Measurements from ENCODE around the gene HMCN1.

DNA sequence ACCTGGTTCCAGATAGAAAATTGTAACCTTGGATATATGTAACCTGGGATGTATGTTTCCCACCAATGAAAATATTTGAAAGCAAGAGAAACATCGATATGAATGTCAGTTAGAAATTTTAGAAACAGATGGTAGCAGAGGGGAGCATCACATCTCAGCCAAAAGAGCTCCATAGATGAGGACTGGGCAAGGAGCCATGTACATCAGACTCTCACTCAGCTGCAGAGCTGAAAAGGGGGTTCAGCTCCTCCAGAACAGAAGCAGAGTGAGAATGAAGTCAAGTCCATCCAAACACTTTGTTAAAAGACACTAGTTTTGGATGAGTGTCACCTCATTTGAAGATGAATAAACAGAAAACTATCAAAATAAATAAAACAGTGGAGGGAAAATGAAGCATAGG is 202.4 kb downstream of the HMCN1 start:
- TF ChIP-seq, protein P1, sequence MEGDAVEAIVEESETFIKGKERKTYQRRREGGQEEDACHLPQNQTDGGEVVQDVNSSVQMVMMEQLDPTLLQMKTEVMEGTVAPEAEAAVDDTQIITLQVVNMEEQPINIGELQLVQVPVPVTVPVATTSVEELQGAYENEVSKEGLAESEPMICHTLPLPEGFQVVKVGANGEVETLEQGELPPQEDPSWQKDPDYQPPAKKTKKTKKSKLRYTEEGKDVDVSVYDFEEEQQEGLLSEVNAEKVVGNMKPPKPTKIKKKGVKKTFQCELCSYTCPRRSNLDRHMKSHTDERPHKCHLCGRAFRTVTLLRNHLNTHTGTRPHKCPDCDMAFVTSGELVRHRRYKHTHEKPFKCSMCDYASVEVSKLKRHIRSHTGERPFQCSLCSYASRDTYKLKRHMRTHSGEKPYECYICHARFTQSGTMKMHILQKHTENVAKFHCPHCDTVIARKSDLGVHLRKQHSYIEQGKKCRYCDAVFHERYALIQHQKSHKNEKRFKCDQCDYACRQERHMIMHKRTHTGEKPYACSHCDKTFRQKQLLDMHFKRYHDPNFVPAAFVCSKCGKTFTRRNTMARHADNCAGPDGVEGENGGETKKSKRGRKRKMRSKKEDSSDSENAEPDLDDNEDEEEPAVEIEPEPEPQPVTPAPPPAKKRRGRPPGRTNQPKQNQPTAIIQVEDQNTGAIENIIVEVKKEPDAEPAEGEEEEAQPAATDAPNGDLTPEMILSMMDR (conservative IDR thresholded peaks at IDR 0.05), result no peak
- no peak for TF ChIP-seq ZFX (IDR thresholded peaks at IDR 0.05)

Data from C4-2B (cell line).